NCI-H2171 (cell line): Measurements from ENCODE around the gene CEP152.
A peak's percentile ranks its signal among the peaks of the same experiment; 100 is the strongest.
"Not testable (repeated sequence)": the region's sequence is repeated elsewhere in the genome, so short reads cannot be mapped to it uniquely, and the experiment has no call there.

Experiments used
- DNase-seq: peaks from one replicate; lab custom pipeline; 2025; lab: John Stamatoyannopoulos, UW

Gene CEP152

DNA sequence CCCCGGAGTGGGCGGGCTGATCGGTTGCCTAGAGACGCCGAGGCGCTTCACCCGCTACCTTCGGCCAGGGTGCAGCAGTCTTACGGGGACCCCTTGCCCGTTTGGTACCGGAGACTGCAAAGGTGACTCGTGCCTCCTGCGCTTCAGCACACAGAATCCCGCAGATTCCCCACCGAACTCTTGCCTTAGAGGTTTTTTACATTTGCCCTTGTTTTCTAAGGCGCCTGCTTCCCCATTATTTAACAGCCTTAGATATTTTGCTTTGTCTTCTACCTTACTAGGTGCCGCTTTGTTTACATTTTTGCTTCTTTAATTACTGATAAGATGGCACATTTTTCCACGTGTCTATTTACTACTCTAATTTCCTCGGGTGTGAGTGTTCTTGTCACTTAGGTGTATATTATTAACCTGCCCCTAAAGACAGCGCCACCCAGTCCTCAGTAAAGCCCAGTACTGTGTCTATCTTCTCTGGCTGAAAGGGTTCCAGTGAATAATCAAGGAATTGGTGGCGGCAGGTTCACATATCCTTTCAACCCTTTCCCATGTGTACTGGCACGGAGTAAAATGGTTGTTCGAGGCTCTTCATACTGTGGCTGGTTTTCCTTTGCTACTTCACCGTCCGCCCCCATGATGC is 573 bp upstream of the CEP152 start:
- DNase-seq: no peak

DNA sequence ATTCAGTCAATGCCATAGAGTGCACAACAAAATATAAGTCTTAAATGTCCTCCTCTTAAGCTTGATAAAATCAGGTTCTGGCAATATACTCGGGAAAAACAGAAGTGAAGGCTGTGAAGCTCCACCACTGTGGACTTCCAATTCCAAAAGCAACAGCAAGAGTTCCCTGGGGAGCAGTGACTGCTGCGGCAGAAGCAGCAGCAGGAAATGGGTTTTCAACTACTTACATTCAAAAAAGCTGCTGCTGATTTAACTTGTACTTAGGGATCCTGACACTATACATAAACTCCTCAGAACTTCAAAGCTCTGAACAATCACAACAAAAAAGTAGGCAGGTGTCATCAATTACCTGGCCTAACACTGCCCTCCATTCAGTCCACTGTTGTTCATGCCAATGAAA is 4.7 kb downstream of the CEP152 start:
- peak; percentile 4 for DNase-seq

DNA sequence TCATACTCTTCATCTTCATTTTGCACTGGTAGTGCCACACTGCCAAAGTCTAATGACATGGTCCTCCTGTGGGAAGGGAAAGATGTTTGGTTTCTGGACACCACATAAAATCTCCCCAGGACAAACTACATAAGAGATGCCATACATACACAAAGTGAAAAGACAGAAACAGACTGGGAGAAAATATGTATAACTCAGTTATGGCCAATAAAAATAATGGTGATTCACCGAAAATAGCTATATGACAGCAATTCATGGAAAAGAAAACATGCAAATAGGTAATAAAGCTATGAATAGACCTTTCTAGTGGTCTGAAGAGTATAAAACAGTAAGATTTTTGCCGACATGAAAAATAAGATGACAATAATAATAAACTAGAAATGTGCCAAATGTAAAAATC is 5.3 kb downstream of the CEP152 start:
- DNase-seq: no peak

DNA sequence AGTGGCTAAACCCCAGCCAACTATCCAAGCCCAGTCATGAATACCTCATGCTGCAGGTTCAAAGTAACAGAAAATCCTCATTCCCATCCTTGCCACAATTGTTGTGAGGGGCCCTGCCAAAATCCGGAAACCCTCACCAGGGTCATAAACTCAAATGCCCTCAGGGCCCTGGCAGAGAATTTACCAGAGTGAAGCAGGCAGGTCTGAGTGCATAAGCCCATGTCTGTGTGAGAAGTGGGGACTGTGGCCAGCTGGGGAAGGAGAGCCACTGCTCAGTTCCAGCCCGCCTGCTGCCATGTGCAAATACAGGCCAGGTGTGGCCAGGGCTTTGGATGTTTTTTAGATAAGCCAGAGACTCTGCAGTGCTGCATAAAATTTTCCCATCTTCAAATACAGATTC is 7.0 kb downstream of the CEP152 start:
- no peak for DNase-seq

DNA sequence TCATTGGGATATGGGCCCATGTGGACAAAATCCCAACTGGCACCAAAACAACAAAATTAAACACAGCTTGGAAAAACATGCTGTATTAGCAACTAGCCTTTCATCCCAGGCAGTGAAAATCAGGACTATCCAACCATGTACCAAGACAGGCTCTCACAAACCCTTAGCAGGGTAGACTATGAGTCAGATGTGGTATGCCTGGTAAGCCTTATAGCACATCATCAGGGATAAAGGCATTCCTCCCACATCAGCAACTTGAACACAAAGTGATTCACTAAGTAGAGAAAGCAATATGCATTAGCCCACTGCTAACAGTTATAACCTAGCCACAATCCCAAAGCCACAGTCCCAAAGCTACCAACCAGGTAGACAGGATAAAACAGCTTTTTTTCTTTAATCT is 8.0 kb downstream of the CEP152 start:
- DNase-seq: no peak

DNA sequence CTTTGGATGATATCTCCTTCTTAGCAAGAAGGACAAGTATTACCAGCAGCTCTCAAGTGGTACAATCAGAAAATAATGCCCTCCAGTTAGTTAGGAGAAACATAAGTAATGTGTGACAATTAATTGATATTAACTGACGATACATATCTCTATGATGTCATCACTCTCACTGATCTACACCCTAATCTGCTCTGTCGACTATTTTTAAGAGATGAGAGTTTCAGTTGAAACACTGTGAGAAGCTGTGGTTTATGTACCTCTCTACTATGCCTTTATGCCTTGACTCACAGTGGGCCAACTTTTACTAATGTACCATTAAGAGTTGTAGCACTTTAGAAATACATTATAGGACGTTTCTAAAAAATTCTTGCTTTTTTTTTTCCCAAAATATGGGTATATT is 8.6 kb downstream of the CEP152 start:
- DNase-seq: no peak

DNA sequence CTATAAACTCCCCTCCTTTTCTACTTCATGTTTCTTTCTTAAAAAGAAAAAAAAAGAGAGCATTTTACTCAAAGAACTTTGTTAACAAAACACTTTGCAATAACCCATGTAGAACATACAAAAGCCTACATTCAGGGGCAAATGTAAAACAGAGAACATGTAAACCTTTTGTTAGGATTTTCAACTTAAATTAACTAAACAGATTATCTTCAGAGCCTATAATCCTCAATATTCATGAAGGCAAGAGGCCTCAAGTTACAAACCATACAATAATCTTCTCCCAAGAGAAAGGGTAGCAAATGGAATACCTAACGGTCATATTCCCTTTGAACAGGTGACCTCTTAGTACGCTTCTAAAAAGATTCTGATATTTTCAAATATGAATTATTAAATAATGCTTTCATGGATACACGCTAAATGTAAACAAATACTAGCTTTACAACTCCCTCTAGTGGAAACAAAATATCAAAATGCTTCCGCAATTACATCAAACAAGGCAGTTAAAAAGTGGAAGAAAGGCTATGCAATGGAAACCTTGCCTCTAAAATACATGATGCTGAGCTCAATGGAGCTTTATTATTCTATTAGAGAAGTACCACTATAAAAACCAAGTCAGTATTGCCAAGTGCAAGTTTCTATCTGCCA is 9.9 kb downstream of the CEP152 start:
- DNase-seq: no peak

DNA sequence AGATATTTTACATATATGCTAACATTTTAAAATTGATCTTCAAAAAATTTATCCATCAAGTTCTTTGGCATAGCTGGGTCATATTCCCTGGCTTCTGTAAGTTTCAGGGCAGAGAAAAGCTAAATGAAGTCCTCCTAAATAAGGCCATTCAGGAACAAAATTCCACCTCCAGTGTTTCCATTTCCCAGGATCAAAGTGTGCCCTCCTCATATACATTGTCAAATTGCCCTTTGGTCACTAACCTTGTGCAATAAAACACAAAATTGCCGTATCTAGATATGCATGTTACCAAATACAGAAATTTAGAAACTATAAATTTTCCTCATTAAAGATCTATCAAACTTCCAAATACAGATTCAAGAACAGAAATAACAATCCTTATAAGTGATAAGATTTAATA is 10.6 kb downstream of the CEP152 start:
- no peak for DNase-seq

DNA sequence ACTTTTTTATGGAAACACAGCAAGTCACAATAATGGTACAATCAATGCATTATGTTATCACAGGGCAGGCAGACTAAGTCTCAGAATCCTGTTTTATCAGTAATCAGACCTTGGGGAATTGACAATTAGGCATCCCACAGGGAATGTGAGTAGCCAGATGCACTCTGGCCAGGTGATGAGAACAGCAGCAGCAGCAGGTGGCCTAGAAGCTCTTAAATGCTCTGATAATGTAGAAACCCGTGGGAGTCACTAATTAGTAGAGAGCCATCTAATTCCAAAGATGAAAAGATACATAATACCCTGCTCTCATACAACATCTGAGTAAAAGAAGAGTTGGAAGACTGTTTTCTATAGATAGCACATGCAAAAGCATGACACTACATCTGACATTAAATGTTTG is 12.6 kb downstream of the CEP152 start:
- DNase-seq: peak; percentile 89

DNA sequence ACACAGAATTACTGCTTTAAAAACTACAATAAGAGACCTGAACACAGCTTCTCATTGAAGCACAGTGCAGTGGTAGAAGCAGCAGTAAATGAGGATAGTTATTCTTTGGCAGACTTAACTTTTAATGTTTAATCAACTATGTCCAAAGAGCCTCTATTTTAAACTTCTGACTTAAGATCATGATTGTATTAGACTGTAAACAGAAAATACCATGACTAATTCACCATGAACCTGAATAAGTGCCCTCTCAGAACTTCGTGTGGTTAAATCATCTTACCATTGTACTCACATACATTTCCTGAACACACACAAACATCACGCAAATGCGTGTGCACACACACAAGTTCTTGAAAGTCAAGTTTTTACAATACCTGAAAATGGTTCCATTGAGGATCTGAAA is 13.9 kb downstream of the CEP152 start:
- DNase-seq: no peak

DNA sequence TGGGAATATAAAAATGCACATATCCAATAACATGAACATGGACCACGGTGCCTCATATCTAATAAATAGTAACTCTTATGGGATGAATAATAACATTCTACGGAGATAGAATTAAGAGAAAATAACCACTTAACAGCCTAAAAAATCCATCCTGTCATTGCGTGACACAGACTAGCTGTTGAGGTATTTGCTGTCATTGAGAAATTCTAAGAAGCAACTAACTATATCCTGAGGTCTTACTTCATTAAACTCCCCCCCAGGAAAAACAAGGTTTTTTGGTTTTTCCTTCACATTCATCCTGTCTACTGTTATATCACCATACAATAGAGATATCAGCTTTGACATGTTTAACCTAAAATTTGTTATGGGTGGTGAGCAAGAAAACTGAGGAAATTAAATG is 14.3 kb downstream of the CEP152 start:
- DNase-seq: no peak

DNA sequence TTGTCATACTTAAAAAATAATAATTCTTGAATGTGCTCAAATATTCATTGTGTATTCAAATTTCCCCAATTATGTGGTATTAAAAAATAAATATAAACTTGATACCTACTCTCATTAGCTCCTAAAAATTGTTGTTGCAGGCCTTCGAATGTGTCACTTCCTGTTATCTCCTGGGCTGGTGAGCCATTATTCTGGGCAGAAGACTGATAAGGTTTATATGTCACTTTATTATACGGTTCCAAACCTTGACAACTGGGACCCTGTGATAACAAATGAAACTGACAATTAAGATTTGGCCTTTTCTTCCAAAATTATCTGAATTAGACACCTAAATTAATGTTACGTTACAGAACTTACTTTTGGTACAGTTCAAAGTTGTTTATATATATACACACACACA is 15.0 kb downstream of the CEP152 start:
- DNase-seq: no peak

DNA sequence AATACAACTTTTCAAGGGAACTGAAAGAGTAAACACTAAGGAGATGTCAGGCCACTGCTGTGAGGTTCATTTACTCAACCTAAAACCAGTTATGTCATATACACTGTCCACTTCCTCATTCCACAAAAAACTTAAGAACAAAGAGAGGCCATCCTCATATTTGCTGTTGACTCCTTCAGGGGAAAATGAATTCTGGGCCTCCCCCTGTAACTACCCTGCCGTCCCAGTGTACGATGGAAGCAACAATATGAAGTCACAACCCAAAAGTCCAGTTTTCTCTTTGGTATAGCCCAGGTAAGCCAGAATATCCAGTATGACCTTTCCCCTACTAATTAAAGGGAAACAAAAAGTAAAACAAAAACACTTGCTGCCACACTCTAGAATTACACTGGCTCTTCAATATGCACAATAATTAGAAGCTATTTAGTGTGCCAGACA is 16.2 kb downstream of the CEP152 start:
- DNase-seq: no peak

DNA sequence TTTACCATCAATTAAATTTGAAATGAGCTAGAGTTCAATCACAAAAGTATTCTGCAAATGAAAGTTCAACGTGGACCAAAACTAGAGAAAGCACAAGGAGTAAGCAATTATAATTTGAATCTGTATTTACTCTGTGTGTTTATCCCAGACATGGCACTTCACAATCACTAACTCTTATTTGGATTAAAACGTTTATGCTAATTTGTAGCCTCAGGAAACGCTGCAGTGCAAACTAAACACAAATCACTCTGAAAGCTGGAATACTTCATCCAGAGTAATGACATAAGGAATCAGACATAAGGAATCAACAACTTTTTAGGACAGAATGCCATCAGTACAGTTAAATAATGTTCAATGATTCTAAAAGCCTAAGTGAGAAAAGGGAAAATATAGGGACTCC is 18.5 kb downstream of the CEP152 start:
- DNase-seq: no peak

DNA sequence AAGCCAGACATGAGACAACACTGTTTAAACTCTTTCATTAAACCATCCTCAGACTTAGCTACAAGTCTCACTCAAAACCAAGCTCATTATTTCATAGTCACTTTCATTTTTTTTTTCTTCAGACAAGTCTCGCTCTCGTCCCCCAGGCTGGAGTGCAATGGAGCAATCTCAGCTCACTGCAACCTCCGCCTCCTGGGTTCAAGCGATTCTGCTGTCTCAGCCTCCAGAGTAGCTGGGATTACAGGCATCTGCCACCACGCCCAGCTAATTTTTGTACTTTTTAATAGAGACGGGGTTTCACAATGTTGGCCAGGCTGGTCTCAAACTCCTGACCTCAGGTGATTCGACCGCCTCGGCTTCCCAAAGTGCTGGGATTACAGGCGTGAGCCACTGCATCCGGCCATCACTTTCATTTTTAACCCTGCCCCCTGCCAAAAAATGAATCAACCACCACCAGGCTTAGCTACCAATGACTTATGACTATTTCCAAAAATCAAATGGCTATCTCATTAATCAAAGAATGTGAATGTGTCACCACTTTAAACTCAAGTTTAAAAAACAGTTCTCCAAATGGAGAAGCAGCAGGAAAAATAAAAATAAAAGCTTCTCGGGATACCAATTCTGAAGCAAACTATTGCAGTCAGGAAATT is 20.3 kb downstream of the CEP152 start:
- DNase-seq: not testable (repeated sequence)

DNA sequence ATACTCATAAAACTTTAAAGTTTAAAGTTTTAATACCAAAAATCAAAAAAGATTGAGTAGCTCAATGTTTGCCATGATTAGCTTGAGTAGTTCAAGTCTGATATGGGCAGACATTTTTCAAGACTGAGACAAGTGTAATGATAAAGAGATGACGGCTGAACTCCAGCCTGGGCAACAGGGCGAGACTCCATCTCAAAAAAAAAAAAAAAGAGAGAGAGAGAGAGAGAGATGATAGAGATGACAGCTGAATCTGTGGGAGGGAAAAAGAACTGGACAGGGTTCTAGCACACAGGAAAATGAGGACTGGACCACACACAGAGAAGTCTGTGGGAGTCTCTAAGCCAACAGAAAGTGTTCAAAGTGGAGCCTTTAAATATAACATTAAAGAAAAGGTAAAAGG is 25.2 kb downstream of the CEP152 start:
- no peak for DNase-seq

DNA sequence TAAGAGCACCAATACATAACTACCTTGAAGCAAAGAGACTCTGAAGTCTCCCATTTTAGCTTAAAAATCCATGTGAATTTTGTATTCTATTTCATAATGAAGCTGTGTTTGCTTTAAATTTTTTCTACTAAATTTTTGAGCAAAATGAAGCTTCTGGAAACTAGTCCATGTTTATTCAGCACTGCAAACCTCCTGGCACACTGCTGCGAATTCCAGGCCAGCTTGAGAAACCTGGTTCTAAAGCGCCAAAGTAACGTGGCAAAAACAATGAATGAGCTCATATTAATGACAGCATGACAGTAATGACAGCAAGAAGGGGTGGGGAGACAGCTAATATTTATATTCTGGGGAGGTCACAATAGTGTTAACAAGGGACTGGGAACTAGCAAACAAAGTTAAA is 25.7 kb downstream of the CEP152 start:
- no peak for DNase-seq

DNA sequence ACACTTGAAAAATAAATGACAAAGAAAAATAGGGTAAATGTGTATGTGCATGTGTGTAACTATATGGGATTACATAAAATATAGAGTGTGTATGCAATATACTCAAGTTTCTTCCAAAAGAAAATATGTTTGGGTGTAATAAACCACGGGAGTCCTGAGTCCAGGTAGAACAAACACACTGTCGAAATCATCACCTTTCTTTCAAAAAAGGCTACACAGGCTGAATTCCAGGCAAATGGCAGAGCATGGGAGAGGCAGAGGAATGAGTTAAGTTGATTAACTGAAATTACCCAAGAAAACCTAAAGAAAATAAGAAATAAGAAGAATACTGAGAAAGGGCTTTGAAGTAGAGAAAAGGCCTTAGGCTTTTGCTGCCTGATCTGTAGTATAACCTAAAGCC is 26.1 kb downstream of the CEP152 start:
- no peak for DNase-seq

DNA sequence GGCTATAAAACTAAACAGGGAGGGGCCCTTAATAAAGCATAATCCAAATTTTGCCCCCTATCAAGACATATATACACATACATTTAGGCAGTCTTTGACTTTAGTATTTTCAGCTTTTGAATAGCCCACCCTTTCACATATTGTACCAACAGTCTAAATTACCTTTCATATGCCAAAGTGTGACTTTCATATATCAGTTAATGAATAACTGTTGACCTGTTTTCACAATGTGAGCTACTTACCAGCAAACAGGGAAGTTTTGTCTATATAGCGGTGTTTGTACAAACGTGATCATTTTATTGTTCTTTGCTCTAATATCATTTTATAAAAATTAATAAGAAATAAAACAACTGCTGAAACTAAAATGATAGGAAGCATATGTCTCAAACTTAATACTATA is 28.0 kb downstream of the CEP152 start:
- no peak for DNase-seq

DNA sequence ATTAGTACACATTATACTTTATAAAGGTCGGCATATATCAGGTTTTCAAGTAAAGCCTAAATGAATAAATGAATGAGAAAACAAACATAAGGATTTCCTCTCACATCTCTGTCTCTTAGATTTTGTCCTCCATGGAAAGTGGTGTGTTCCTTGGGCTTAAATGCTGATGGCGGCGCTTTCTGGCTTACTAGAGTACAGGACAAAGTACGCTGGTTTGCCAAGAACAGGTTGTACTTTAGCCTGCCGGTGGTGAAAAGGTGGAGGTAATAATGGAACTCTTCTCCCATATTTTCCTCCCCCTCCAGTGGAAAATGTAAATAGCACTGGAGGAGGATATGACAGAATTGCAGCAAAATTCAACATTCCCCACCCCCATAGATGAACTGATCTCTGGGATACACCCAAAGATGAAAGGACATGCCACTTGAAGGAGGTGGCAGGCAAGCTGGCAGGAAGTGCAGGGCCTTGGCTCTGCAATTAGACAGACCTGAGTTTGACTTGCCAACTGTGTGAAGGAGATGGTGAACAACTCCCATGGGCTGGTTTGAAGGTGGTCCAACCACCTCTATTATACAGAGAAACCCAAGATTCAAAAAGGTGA is 29.3 kb downstream of the CEP152 start:
- DNase-seq: no peak

DNA sequence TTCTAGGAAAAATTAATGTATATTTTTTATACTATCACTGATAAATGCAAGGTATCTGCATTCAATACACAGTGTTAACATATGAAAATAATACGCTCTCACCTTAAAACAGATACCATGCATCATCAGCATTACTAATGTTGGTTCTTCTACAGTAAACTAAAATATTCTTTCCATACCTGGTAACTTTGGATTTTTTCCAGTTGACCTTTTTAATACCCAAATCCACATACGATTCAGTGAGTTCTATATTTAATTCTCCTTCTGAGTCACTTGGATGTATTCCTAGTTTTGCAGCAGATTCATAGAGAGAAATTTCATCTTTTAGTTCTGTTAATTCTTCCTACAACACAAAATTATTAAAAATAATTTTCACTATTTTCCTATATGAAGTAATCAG is 29.9 kb downstream of the CEP152 start:
- no peak for DNase-seq

DNA sequence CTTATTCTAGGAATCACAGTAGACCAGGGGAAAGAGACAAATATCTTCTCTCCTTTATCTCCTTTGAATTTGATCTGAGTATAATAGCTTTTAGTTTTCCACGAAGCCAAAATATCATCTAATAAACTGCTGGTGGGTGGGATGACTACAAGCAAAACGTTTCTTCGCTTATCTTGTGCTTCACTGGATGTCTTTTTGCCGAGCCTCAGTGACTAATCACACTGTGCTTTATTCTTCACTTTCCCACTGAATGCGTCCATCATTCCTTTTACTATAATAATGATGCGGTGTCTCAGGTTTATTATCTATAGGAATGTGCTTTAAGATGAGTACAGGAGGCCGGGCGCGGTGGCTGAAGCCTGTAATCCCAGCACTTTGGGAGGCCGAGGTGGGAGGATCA is 32.5 kb downstream of the CEP152 start:
- no peak for DNase-seq

DNA sequence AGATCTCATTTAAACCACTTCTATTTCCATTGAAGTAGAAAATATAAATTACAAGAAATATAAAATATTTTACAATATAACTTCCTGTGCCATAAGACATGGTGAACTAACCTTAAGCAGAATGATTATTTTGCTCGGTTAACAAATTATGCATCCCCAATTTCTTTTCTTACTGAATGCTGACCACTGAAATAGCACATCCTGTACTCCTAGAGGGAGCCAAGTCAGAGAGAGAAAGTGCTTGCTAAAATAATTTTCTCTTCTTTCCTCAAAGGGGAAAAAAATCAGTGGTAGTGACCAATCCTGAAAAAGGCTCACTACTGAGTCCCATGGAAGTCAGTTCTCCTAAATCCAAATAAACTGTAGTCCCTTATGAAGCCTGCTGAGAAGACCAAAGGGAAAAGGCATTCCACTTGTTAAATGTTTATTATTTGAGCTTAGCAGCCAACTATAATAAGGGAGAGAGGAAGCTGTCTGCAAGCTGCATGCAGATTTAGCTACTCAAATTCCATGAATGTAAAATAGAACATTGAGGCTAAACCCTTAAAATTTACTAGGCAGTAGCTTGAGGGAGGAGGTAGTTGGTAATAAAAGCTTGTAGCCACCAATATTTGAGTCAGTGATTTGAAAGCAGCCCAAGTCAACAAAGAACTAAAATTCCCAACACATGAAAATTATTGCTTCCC is 33.1 kb downstream of the CEP152 start:
- no peak for DNase-seq
